NCI-H1417 (cell line): ENCODE data around the gene MRPL55.
"Not testable (repeated sequence)": the region's sequence is repeated elsewhere in the genome, so short reads cannot be mapped to it uniquely, and the experiment has no call there.

Experiments used
- DNase-seq, 3 experiments: peaks; one replicate each; lab custom pipeline; 2025; lab: John Stamatoyannopoulos, UW

The MRPL55 gene

GRCh38 chr1:228120857-228121489 is 11.9 kb upstream of the MRPL55 start:
- no peak for DNase-seq

- DNase-seq: no peak
Observed at GRCh38 chr1:228120351-228120750, 11.3 kb upstream of the MRPL55 start.

- no peak for DNase-seq
Observed at GRCh38 chr1:228118040-228118439, 8.9 kb upstream of the MRPL55 start.

GRCh38 chr1:228117335-228117734 is 8.2 kb upstream of the MRPL55 start:
- DNase-seq: no peak

GRCh38 chr1:228114827-228115226 is 5.7 kb upstream of the MRPL55 start:
- DNase-seq: no peak

GRCh38 chr1:228112617-228113016 is 3.5 kb upstream of the MRPL55 start:
- DNase-seq: no peak

GRCh38 chr1:228112167-228112566 is 3.1 kb upstream of the MRPL55 start:
- no peak for DNase-seq

GRCh38 chr1:228111315-228111714 is 2.2 kb upstream of the MRPL55 start:
- DNase-seq: not testable (repeated sequence)

- no peak for DNase-seq
Observed at GRCh38 chr1:228110556-228110955, 1.5 kb upstream of the MRPL55 start.

- no peak for DNase-seq
Observed at GRCh38 chr1:228109962-228110488, 926 bp upstream of the MRPL55 start.

- DNase-seq: no peak
Observed at GRCh38 chr1:228108742-228109072, 392 bp downstream of the MRPL55 start.

- no peak for DNase-seq
Observed at GRCh38 chr1:228108055-228108690, 926 bp downstream of the MRPL55 start.

GRCh38 chr1:228107636-228108035 is 1.5 kb downstream of the MRPL55 start:
- no peak for DNase-seq

- no peak for DNase-seq
Observed at GRCh38 chr1:228106800-228107054, 2.4 kb downstream of the MRPL55 start.

GRCh38 chr1:228105996-228106799 is 2.9 kb downstream of the MRPL55 start:
- no peak for DNase-seq

GRCh38 chr1:228105270-228105995 is 3.7 kb downstream of the MRPL55 start:
- no peak for DNase-seq

- DNase-seq: no peak
Observed at GRCh38 chr1:228104526-228105269, 4.4 kb downstream of the MRPL55 start.

- peak; percentile 85 to 96 (median 94) for DNase-seq
Observed at GRCh38 chr1:228102791-228103620, 6.1 kb downstream of the MRPL55 start, which contains the start of gene C1orf35. Gene C1orf35 (minus strand): TSS chr1:228103325. CDS start chr1:228103227, 98 bp downstream.

GRCh38 chr1:228101994-228102790 is 6.9 kb downstream of the MRPL55 start:
- peak in 2 of 3 experiments; percentile 61 to 65 for DNase-seq

GRCh38 chr1:228101614-228101993 is 7.5 kb downstream of the MRPL55 start:
- DNase-seq: peak in 1 of 3 experiments; percentile 35
